MM.1S (cell line): ENCODE data around the gene TGFB1I1.

Experiments used
- CTCF ChIP-seq: fragments of 300-600 bp; sonication (generic); IDR thresholded peaks from 2 replicates; pipeline ENCODE4 v1.5.1; 2016; ENCODE audit warnings: antibody characterized with exemption, low read length, mixed read lengths
- EZH2 ChIP-seq: fragments of 300-600 bp; sonication (generic); optimal IDR thresholded peaks from 2 replicates; pipeline ENCODE3; 2017; ENCODE audit warnings: low read depth, mild to moderate bottlenecking, antibody characterized with exemption, low read length, mixed read lengths

- TF ChIP-seq CTCF (no peak), EZH2 (no peak)
These were observed 7.6 kb upstream of the TGFB1I1 start for GRCh38 chr16:31464348-31464769.
